NT2/D1 (cell line): ENCODE data around the gene RNPC3.

Experiments
- SUZ12 ChIP-seq: IDR thresholded peaks from 2 replicates; pipeline ENCODE4 v1.6.1; 2011; ENCODE audit not compliant: insufficient read length, insufficient read depth; ENCODE audit errors: extremely low read depth
- YY1 ChIP-seq: IDR thresholded peaks from 2 replicates; pipeline ENCODE4 v1.6.1; 2011; ENCODE audit not compliant: insufficient read length, insufficient read depth

DNA sequence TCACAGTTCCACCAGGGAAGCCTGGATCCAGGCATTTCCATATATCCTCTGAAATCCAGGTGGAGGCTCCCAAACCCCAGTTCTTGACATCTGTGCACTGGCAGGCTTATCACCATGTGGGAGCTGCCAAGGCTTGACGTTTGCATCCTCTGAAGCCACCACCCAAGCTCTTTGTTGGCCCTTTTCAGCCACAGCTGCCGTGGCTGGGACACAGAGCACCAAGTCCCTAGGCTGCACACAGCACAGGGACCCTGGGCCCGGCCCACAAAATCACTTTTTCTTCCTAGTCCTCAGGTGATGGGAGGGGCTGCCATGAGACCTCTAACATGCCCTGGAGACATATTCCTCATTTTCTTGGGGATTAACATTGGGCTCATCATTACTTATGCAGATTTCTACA, 22.3 kb downstream of the RNPC3 start:
- TF ChIP-seq SUZ12 (no peak), YY1 (no peak)
